Endothelial cell (in vitro differentiated cells): ENCODE results near the gene TMEM183A. TPM values are rescaled to one million over a fixed set of nuclear protein-coding genes. Genes with fewer than 3 reads are reported as not detected.

Experiments
- DNase-seq: peaks from one replicate; pipeline ENCODE4 v3.0.0; 2021; ENCODE audit warnings: low spot score
- H3K27ac Mint-ChIP-seq: one replicate; pipeline ENCODE4 v1.8.0; 2021; ENCODE audit warnings: mixed read lengths, inconsistent platforms; ENCODE audit not compliant: unreplicated experiment
- H3K27me3 Mint-ChIP-seq: one replicate; pipeline ENCODE4 v1.8.0; 2021; ENCODE audit warnings: mild to moderate bottlenecking, moderate library complexity, mixed read lengths, inconsistent platforms; ENCODE audit not compliant: unreplicated experiment
- H3K36me3 Mint-ChIP-seq: one replicate; pipeline ENCODE4 v1.8.0; 2021; ENCODE audit warnings: mild to moderate bottlenecking, low read depth, mixed read lengths, inconsistent platforms; ENCODE audit not compliant: unreplicated experiment
- H3K4me1 Mint-ChIP-seq: one replicate; pipeline ENCODE4 v1.8.0; 2021; ENCODE audit warnings: mild to moderate bottlenecking, mixed read lengths, inconsistent platforms; ENCODE audit not compliant: unreplicated experiment
- H3K4me3 Mint-ChIP-seq: one replicate; pipeline ENCODE4 v1.8.0; 2021; ENCODE audit warnings: mild to moderate bottlenecking, mixed read lengths, inconsistent platforms; ENCODE audit not compliant: unreplicated experiment
- H3K9me3 Mint-ChIP-seq: one replicate; pipeline ENCODE4 v1.8.0; 2021; ENCODE audit warnings: mixed read lengths, inconsistent platforms; ENCODE audit not compliant: unreplicated experiment
- CTCF ChIP-seq: fragments of 200-600 bp; sonication (generic); IDR thresholded peaks from one replicate; pipeline ENCODE4 v1.5.0; 2021; ENCODE audit warnings: antibody characterized with exemption; ENCODE audit not compliant: unreplicated experiment
- total RNA-seq: library from RNA; stranded (reverse); fragmentation: NEBNext Ultra II Directional; extraction: Animal tissue kit (Norgen Biotek cat#: 25700); gene quantifications from one replicate; pipeline ENCODE4 v1.2.1, GENCODE V29; 2021; ENCODE audit not compliant: unreplicated experiment

The TMEM183A gene
- total RNA-seq, 1 donor from 2014 or later, result 65.5 TPM

GRCh38 chr1:203026031-203026665, 19.0 kb downstream of the TMEM183A start, which contains the start of gene PPFIA4:
Gene PPFIA4 (plus strand): TSS chr1:203026491. CDS start chr1:203039009, 12,518 bp downstream.
- peak; percentile 90 for DNase-seq
- Mint-ChIP-seq H3K27me3 (peaks cover 14% of the 10 kb centered on the region), H3K36me3 (peaks cover 26% of the 10 kb centered on the region), H3K9me3 (no peaks in the 10 kb centered on the region), H3K4me3 (peak within 1 kb of the TSS; percentile 87), H3K27ac (peak within 1 kb of the TSS; percentile 32), H3K4me1 (peaks cover 8% of the 10 kb centered on the region)
- TF ChIP-seq CTCF, result no peak

- peak overlapping the region; percentile 61 for H3K27ac Mint-ChIP-seq
- TF ChIP-seq CTCF, result no peak
- H3K27me3 Mint-ChIP-seq, result peaks cover 14% of the 10 kb centered on the region
- peaks cover 18% of the 10 kb centered on the region for H3K36me3 Mint-ChIP-seq
- H3K4me3 Mint-ChIP-seq, result peak overlapping the region; percentile 73
- DNase-seq, result no peak
- H3K9me3 Mint-ChIP-seq, result no peaks in the 10 kb centered on the region
- peaks cover 8% of the 10 kb centered on the region for H3K4me1 Mint-ChIP-seq
Observed at GRCh38 chr1:203026666-203027663, 19.8 kb downstream of the TMEM183A start.

GRCh38 chr1:203028067-203028783, 21.1 kb downstream of the TMEM183A start:
- H3K27ac Mint-ChIP-seq, result peak overlapping the region; percentile 61
- H3K9me3 Mint-ChIP-seq, result no peaks in the 10 kb centered on the region
- peaks cover 14% of the 10 kb centered on the region for H3K27me3 Mint-ChIP-seq
- no peak for DNase-seq
- H3K36me3 Mint-ChIP-seq, result peaks cover 17% of the 10 kb centered on the region
- peak overlapping the region; percentile 68 for H3K4me3 Mint-ChIP-seq
- peaks cover 8% of the 10 kb centered on the region for H3K4me1 Mint-ChIP-seq
- TF ChIP-seq CTCF, result no peak

GRCh38 chr1:203028784-203029553, 21.8 kb downstream of the TMEM183A start:
- DNase-seq, result no peak
- Mint-ChIP-seq H3K36me3 (peaks cover 20% of the 10 kb centered on the region), H3K27ac (no peak overlapping the region), H3K4me1 (peaks cover 8% of the 10 kb centered on the region), H3K9me3 (no peaks in the 10 kb centered on the region), H3K27me3 (peaks cover 14% of the 10 kb centered on the region), H3K4me3 (no peak overlapping the region)
- TF ChIP-seq CTCF, result no peak
